HUES64 (cell line): ENCODE data around the gene MRPS24.

Experiments
- H3K27ac ChIP-seq: 2 replicates; pipeline ENCODE4 v1.7.0; 2013; ENCODE audit warnings: low read depth, low read length, inconsistent platforms
- H3K27me3 ChIP-seq: 2 replicates; pipeline ENCODE4 v1.6.1; 2013; ENCODE audit warnings: mild to moderate bottlenecking, low read length; ENCODE audit not compliant: insufficient read depth
- H3K36me3 ChIP-seq: 2 replicates; pipeline ENCODE4 v1.6.1; 2013; ENCODE audit warnings: mild to moderate bottlenecking, low read length; ENCODE audit not compliant: insufficient read depth
- H3K4me1 ChIP-seq: 2 replicates; pipeline ENCODE4 v1.6.1; 2013; ENCODE audit warnings: mild to moderate bottlenecking, low read length, moderate library complexity; ENCODE audit not compliant: insufficient read depth
- H3K4me3 ChIP-seq: 2 replicates; pipeline ENCODE4 v1.5.1; 2013; ENCODE audit warnings: mild to moderate bottlenecking, low read length, moderate library complexity
- H3K9ac ChIP-seq: 2 replicates; pipeline ENCODE4 v1.6.1; 2013; ENCODE audit warnings: mild to moderate bottlenecking, low read depth, low read length
- H3K9me3 ChIP-seq: 2 replicates; pipeline ENCODE4 v1.6.1; 2013; ENCODE audit warnings: low read depth, low read length; ENCODE audit not compliant: insufficient read depth
- WGBS: fragments of 150-250, 120-280 bp; methylation state at CpG from one replicate; pipeline ENCODE4 v1.1.7; 2013; ENCODE audit warnings: missing lambda C conversion rate; 5-methylcytosine and 5-hydroxymethylcytosine counted together

Gene MRPS24

GRCh38 chr7:43856316-43856715, 13.0 kb downstream of the MRPS24 start:
- H3K9me3 ChIP-seq, result no peaks in the 10 kb centered on the region
- H3K36me3 ChIP-seq, result no peaks in the 10 kb centered on the region
- WGBS, result 95% methylated on average over 4 of the region's 4 CpGs
- no peaks in the 10 kb centered on the region for H3K27me3 ChIP-seq
- no peak overlapping the region for H3K27ac ChIP-seq
- no peaks in the 10 kb centered on the region for H3K4me1 ChIP-seq
- H3K4me3 ChIP-seq, result no peak overlapping the region
- no peak overlapping the region for H3K9ac ChIP-seq

- Histone ChIP-seq H3K4me1 (no peaks in the 10 kb centered on the region), H3K27ac (no peak overlapping the region)
Measured at GRCh38 chr7:43855176-43855575, 14.1 kb downstream of the MRPS24 start.

GRCh38 chr7:43851805-43852204, 17.5 kb downstream of the MRPS24 start:
- Histone ChIP-seq H3K36me3 (no peaks in the 10 kb centered on the region), H3K9me3 (no peaks in the 10 kb centered on the region), H3K4me1 (no peaks in the 10 kb centered on the region), H3K27ac (no peak overlapping the region), H3K9ac (no peak overlapping the region), H3K27me3 (no peaks in the 10 kb centered on the region), H3K4me3 (no peak overlapping the region)
- WGBS, result 100% methylated on average over 2 of the region's 2 CpGs

More at GRCh38 chr7:43855176-43855575, 14.1 kb downstream of the MRPS24 start:
- Histone ChIP-seq H3K36me3 (no peaks in the 10 kb centered on the region), H3K9ac (no peak overlapping the region), H3K27me3 (no peaks in the 10 kb centered on the region), H3K4me3 (no peak overlapping the region), H3K9me3 (no peaks in the 10 kb centered on the region)

GRCh38 chr7:43850348-43851116, 18.8 kb downstream of the MRPS24 start:
- no peaks in the 10 kb centered on the region for H3K36me3 ChIP-seq
- 96% methylated on average over 5 of the region's 5 CpGs for WGBS
- H3K4me1 ChIP-seq, result no peaks in the 10 kb centered on the region
- no peak overlapping the region for H3K4me3 ChIP-seq
- H3K27ac ChIP-seq, result no peak overlapping the region
- H3K9ac ChIP-seq, result no peak overlapping the region
- H3K27me3 ChIP-seq, result no peaks in the 10 kb centered on the region
- no peaks in the 10 kb centered on the region for H3K9me3 ChIP-seq

- Histone ChIP-seq H3K9ac (no peak overlapping the region), H3K27ac (no peak overlapping the region), H3K27me3 (no peaks in the 10 kb centered on the region), H3K4me1 (no peaks in the 10 kb centered on the region), H3K4me3 (no peak overlapping the region), H3K36me3 (no peaks in the 10 kb centered on the region), H3K9me3 (no peaks in the 10 kb centered on the region)
- 73% methylated on average over 2 of the region's 2 CpGs for WGBS
Measured at GRCh38 chr7:43849047-43849446, 20.3 kb downstream of the MRPS24 start.

GRCh38 chr7:43847496-43847895, 21.8 kb downstream of the MRPS24 start:
- Histone ChIP-seq H3K4me1 (no peaks in the 10 kb centered on the region), H3K4me3 (no peak overlapping the region), H3K9ac (no peak overlapping the region), H3K27me3 (no peaks in the 10 kb centered on the region), H3K27ac (no peak overlapping the region), H3K36me3 (no peaks in the 10 kb centered on the region), H3K9me3 (no peaks in the 10 kb centered on the region)
- 95% methylated on average over 3 of the region's 4 CpGs for WGBS

GRCh38 chr7:43844662-43845061, 24.7 kb downstream of the MRPS24 start:
- Histone ChIP-seq H3K27me3 (no peaks in the 10 kb centered on the region), H3K27ac (no peak overlapping the region), H3K9me3 (no peaks in the 10 kb centered on the region), H3K4me3 (no peak overlapping the region), H3K4me1 (no peaks in the 10 kb centered on the region), H3K36me3 (no peaks in the 10 kb centered on the region), H3K9ac (no peak overlapping the region)
- 98% methylated on average over 2 of the region's 2 CpGs for WGBS

GRCh38 chr7:43844257-43844656, 25.1 kb downstream of the MRPS24 start:
- H3K27me3 ChIP-seq, result no peaks in the 10 kb centered on the region
- H3K27ac ChIP-seq, result no peak overlapping the region
- no peak overlapping the region for H3K9ac ChIP-seq
- H3K9me3 ChIP-seq, result no peaks in the 10 kb centered on the region
- no peaks in the 10 kb centered on the region for H3K4me1 ChIP-seq
- H3K4me3 ChIP-seq, result no peak overlapping the region
- no peaks in the 10 kb centered on the region for H3K36me3 ChIP-seq
- 92% methylated on average over 2 of the region's 2 CpGs for WGBS

- H3K4me1 ChIP-seq, result peaks cover 4% of the 10 kb centered on the region; the same call in 1 of the 2 replicates
- H3K9ac ChIP-seq, result no peak overlapping the region
- no peaks in the 10 kb centered on the region for H3K9me3 ChIP-seq
- H3K36me3 ChIP-seq, result no peaks in the 10 kb centered on the region
- H3K27ac ChIP-seq, result no peak overlapping the region
- 94% methylated on average over 3 of the region's 4 CpGs for WGBS
- H3K27me3 ChIP-seq, result 0 out of 2 replicates have a peak, but pooled peaks cover 2% of the 10 kb centered on the region
- H3K4me3 ChIP-seq, result no peak overlapping the region
Measured at GRCh38 chr7:43843296-43843695, 26.0 kb downstream of the MRPS24 start.

GRCh38 chr7:43838201-43838658, 31.1 kb downstream of the MRPS24 start:
- 92% methylated on average over 9 of the region's 9 CpGs for WGBS
- Histone ChIP-seq H3K9ac (no peak overlapping the region), H3K4me3 (no peak overlapping the region)

GRCh38 chr7:43834463-43835251, 34.7 kb downstream of the MRPS24 start:
- H3K9me3 ChIP-seq, result peaks cover 15% of the 10 kb centered on the region; the same call in 1 of the 2 replicates
- no peak overlapping the region for H3K9ac ChIP-seq
- no peaks in the 10 kb centered on the region for H3K36me3 ChIP-seq
- WGBS, result 95% methylated on average over 7 of the region's 8 CpGs
- no peak overlapping the region for H3K27ac ChIP-seq
- 0 out of 2 replicates have a peak, but pooled peaks cover 4% of the 10 kb centered on the region for H3K27me3 ChIP-seq
- H3K4me3 ChIP-seq, result no peak overlapping the region
- peaks cover 4% of the 10 kb centered on the region; the same call in 1 of the 2 replicates for H3K4me1 ChIP-seq

More at GRCh38 chr7:43838201-43838658, 31.1 kb downstream of the MRPS24 start:
- Histone ChIP-seq H3K9me3 (no peaks in the 10 kb centered on the region), H3K27me3 (0 out of 2 replicates have a peak, but pooled peaks cover 4% of the 10 kb centered on the region), H3K4me1 (peaks cover 4% of the 10 kb centered on the region; the same call in 1 of the 2 replicates), H3K36me3 (no peaks in the 10 kb centered on the region), H3K27ac (no peak overlapping the region)
